HCT116 (cell line): ENCODE data around the gene CALML6.

Experiments used
- CTCF ChIP-seq, 3 experiments: fragments of 200-600 bp in 1 of 3; sonication (generic) in 1 of 3; IDR thresholded peaks in 2 of 3; conservative IDR thresholded peaks in 1 of 3; 2 replicates each; pipeline ENCODE4 v1.5.1; 2012 to 2017; ENCODE audit warnings: low read depth in 2 of 3, low read length in 2 of 3, antibody characterized with exemption in 1 of 3, borderline replicate concordance in 1 of 3, control low read depth in 1 of 3, mild to moderate bottlenecking in 1 of 3, mixed read lengths in 1 of 3, mixed run types in 1 of 3, moderate library complexity in 1 of 3; ENCODE audit not compliant: insufficient read depth in 1 of 3
- ELF1 ChIP-seq: IDR thresholded peaks from 2 replicates; pipeline ENCODE4 v1.6.1; 2012; ENCODE audit warnings: low read depth, borderline replicate concordance
- EZH2 ChIP-seq: fragments of 200-600 bp; sonication (generic); IDR thresholded peaks from 2 replicates; pipeline ENCODE4 v1.6.1; 2017; ENCODE audit warnings: antibody characterized with exemption, mixed run types
- POLR2A ChIP-seq: IDR thresholded peaks from 2 replicates; pipeline ENCODE4 v1.7.0; 2011; ENCODE audit warnings: borderline replicate concordance; ENCODE audit not compliant: insufficient read depth, insufficient read length; ENCODE audit errors: extremely low read depth
- POLR2AphosphoS5 ChIP-seq: IDR thresholded peaks from 2 replicates; pipeline ENCODE4 v1.6.1; 2011; ENCODE audit warnings: mild to moderate bottlenecking, low read depth, low read length, moderate library complexity
- SRF ChIP-seq: IDR thresholded peaks from 2 replicates; pipeline ENCODE4 v1.6.1; 2012; ENCODE audit warnings: low read depth
- TCF7L2 ChIP-seq: IDR thresholded peaks from 2 replicates; pipeline ENCODE4 v1.7.0; 2011; ENCODE audit warnings: borderline replicate concordance, inconsistent platforms; ENCODE audit not compliant: insufficient read depth, insufficient read length; ENCODE audit errors: extremely low read depth
- ZBTB33 ChIP-seq: IDR thresholded peaks from 2 replicates; pipeline ENCODE4 v1.6.1; 2011; ENCODE audit warnings: mild to moderate bottlenecking, low read length, moderate library complexity; ENCODE audit not compliant: insufficient replicate concordance; ENCODE audit errors: extremely low read depth

DNA sequence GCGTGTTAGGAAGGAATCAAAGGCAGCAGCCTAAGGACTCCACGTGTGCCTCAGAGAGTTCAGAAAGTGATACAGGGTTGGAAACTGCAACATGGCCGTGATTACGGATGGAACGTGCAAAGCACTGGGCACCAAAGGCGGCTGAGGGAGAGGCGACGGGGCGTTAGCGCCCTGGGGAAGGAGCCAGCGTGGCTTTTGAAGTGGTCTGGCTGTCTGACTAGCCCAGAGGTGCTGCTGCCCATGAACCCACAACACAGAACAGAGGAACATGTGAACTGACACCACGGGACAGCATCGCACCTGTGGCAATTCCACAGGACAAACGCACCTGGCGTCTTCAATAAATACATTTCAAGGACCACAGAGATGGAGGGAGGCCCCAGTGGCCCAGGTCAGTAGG, 22.0 kb downstream of the CALML6 start:
- TF ChIP-seq POLR2AphosphoS5 = no peak
- TF ChIP-seq CTCF (IDR thresholded peaks at IDR 0.05 in 2 of 3, conservative IDR thresholded peaks at IDR 0.05 in 1 of 3; ENCODE audit: borderline replicate concordance in 1 of 3, insufficient read depth in 1 of 3, low read depth in 2 of 3, low read length in 2 of 3) = no peak
- TF ChIP-seq SRF = no peak
- no peak for TF ChIP-seq POLR2A
- no peak for TF ChIP-seq TCF7L2
- TF ChIP-seq ZBTB33 = no peak
- no peak for TF ChIP-seq ELF1
- TF ChIP-seq EZH2 = no peak
